Type B pancreatic cell (in vitro differentiated cells): ENCODE data around the gene HMCES. TPM values are rescaled to one million over a fixed set of nuclear protein-coding genes. Genes with fewer than 3 reads are reported as not detected.
"Not testable (repeated sequence)": the region's sequence is repeated elsewhere in the genome, so short reads cannot be mapped to it uniquely, and the experiment has no call there.

ENCODE experiments used
- DNase-seq: peaks from one replicate; pipeline ENCODE4 v3.0.0; 2021; ENCODE audit warnings: mixed read lengths; ENCODE audit not compliant: unreplicated experiment; ENCODE audit errors: extremely low spot score
- H3K27ac Mint-ChIP-seq: 2 replicates; pipeline ENCODE4 v1.8.0; 2021; ENCODE audit warnings: mild to moderate bottlenecking, mixed read lengths
- H3K27me3 Mint-ChIP-seq: 2 replicates; pipeline ENCODE4 v1.8.0; 2021; ENCODE audit warnings: mixed read lengths
- H3K36me3 Mint-ChIP-seq: 2 replicates; pipeline ENCODE4 v1.8.0; 2021; ENCODE audit warnings: mixed read lengths
- H3K4me1 Mint-ChIP-seq: one replicate; pipeline ENCODE4 v1.8.0; 2021; ENCODE audit warnings: mixed read lengths; ENCODE audit not compliant: unreplicated experiment
- H3K4me3 Mint-ChIP-seq: 2 replicates; pipeline ENCODE4 v1.8.0; 2021; ENCODE audit warnings: mild to moderate bottlenecking, mixed read lengths
- H3K9me3 Mint-ChIP-seq: 2 replicates; pipeline ENCODE4 v1.8.0; 2021; ENCODE audit warnings: mixed read lengths
- CTCF ChIP-seq: fragments of 200-600 bp; sonication (generic); conservative IDR thresholded peaks from 2 replicates; pipeline ENCODE4 v1.5.0; 2021; ENCODE audit warnings: antibody characterized with exemption, mild to moderate bottlenecking
- total RNA-seq: library from RNA; stranded (reverse); gene quantifications from 2 replicates; pipeline ENCODE4 v1.2.1, GENCODE V29; 2021; ENCODE audit warnings: low replicate concordance

Gene HMCES
- total RNA-seq, 1 donor from 2014 or later, result 34.9 TPM

- no peak overlapping the region for H3K27ac Mint-ChIP-seq
- no peaks in the 10 kb centered on the region for H3K9me3 Mint-ChIP-seq
- no peak overlapping the region for H3K4me3 Mint-ChIP-seq
- H3K4me1 Mint-ChIP-seq, result no peaks in the 10 kb centered on the region
- no peaks in the 10 kb centered on the region for H3K36me3 Mint-ChIP-seq
- TF ChIP-seq CTCF, result no peak
- no peak for DNase-seq
- no peaks in the 10 kb centered on the region for H3K27me3 Mint-ChIP-seq
These were observed 57.5 kb downstream of the HMCES start for GRCh38 chr3:129336093-129336706.

GRCh38 chr3:129337719-129338118, 59.0 kb downstream of the HMCES start:
- not testable (repeated sequence) for H3K36me3 Mint-ChIP-seq, H3K4me3 Mint-ChIP-seq, H3K27ac Mint-ChIP-seq, H3K9me3 Mint-ChIP-seq, H3K4me1 Mint-ChIP-seq, DNase-seq, H3K27me3 Mint-ChIP-seq

DNA sequence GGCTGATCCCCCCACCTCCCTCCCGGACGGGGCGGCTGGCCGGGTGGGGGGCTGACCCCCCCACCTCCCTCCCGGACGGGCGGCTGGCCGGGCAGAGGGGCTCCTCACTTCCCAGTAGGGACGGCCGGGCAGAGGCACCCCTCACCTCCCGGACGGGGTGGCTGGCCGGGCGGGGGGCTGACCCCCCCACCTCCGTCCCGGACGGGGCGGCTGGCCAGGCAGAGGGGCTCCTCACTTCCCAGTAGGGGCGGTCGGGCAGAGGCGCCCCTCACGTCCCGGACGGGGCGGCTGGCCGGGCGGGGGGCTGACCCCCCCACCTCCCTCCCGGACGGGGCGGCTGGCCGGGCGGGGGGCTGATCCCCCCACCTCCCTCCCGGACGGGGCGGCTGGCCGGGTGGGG, 60.5 kb downstream of the HMCES start:
- H3K4me3 Mint-ChIP-seq, H3K9me3 Mint-ChIP-seq, H3K27me3 Mint-ChIP-seq, H3K36me3 Mint-ChIP-seq, H3K27ac Mint-ChIP-seq, H3K4me1 Mint-ChIP-seq, DNase-seq: not testable (repeated sequence)

- H3K4me3 Mint-ChIP-seq, H3K27ac Mint-ChIP-seq, H3K36me3 Mint-ChIP-seq, H3K4me1 Mint-ChIP-seq, DNase-seq, H3K9me3 Mint-ChIP-seq: not testable (repeated sequence)
- H3K27me3 Mint-ChIP-seq, result peaks cover 10% of the 10 kb centered on the region
These were observed 61.2 kb downstream of the HMCES start for GRCh38 chr3:129339833-129340232.

DNA sequence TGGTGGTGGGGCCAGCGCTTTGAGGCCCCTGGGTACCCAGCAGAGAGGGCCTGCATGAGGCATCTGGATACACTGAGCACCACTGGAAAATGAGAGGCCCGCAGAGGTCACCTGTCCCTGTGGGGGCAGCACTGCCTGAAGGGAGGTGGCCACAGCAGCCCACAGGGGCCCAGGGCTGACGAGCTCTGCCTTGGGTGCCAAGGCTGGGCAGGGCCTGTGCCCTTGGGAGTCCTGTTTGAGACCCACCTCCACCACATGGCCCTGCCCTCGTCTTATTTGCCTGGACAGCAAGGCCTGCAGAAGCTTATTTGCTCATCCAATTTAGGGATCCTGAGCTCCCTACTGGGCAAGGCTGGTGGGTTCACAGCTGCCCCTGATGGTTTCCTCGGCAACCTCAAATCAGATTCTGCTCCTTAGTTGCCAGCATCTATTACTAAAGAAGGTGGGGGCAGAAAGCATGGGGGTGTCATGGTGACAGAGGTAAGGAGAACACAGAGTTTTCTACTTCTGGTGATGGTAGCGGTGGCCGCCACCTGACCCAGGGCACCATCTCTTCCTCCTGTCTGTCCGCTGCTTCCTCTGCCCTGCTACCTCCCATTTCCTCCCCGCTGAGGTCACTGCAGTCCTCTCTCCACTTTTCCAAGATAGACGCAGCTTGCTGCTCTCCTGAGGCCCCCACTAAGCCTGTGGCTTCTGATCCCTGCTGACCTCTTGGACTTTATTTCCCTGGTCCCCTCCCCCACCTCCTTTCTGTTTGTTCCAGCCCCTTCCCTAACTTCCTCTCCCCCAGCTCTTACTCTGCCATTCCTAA, 62.9 kb downstream of the HMCES start:
- Mint-ChIP-seq H3K9me3 (no peaks in the 10 kb centered on the region), H3K27ac (no peak overlapping the region), H3K36me3 (no peaks in the 10 kb centered on the region), H3K27me3 (peaks cover 19% of the 10 kb centered on the region), H3K4me3 (no peak overlapping the region), H3K4me1 (no peaks in the 10 kb centered on the region)
- TF ChIP-seq CTCF, result no peak
- no peak for DNase-seq

DNA sequence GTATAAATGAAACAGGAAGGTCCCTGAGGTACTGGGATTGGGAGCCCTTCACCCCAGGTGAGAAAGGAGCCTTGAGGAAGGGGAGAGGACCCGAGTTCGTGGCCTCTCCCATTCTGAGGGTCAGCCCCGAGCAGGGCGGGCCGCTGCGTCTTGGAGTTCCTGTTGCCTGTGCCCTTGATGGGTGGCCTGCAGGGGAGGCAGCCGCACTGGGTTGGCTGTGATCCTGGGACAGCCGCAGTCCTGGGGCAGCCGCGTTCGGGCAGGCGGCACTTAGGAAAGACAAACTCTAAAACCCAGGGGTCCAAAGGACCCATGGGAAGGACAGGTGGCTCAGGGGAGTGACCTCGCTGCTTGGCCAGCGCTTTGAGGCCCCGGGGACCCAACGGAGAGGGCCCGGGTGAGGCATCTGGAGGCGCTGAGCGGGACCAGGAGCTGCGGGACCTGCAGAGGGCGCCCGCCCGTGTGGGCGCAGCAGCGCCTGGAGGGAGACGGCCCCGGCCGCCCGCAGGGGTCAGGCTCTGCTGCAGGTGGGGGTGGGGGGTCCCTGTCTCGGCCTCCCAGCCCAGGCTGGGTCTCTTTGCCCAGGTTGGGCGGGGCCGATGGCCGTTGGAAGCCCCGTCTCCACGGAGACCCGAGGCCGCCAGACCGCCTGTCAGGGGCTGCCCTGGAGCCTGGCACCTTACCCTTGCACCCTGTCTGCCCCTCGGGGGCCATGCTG, 65.1 kb downstream of the HMCES start:
- no peak overlapping the region for H3K27ac Mint-ChIP-seq

More for the DNA sequence above, 65.1 kb downstream of the HMCES start:
- TF ChIP-seq CTCF, result peak; percentile 54
- no peaks in the 10 kb centered on the region for H3K36me3 Mint-ChIP-seq
- H3K9me3 Mint-ChIP-seq, result no peaks in the 10 kb centered on the region
- H3K27me3 Mint-ChIP-seq, result peaks cover 22% of the 10 kb centered on the region
- peaks cover 4% of the 10 kb centered on the region for H3K4me1 Mint-ChIP-seq
- no peak for DNase-seq
- H3K4me3 Mint-ChIP-seq, result no peak overlapping the region
